HL-60 (cell line): ENCODE results near the gene OFD1.

Source experiments
- DNase-seq, 2 experiments: peaks; one replicate each; pipeline ENCODE4 v3.0.0-alpha.2; 2010 to 2020; ENCODE audit warnings: low read depth in 1 of 2, low spot score in 1 of 2
- H3K27ac ChIP-seq: fragments of 250-450 bp; sonication (Bioruptor Pico); replicated peaks from 2 replicates; pipeline ENCODE4 v1.5.1; 2020; ENCODE audit warnings: mild to moderate bottlenecking, moderate library complexity
- H3K27me3 ChIP-seq: fragments of 250-450 bp; sonication (Bioruptor Pico); 2 replicates; pipeline ENCODE4 v1.5.1; 2021; ENCODE audit warnings: mild to moderate bottlenecking, moderate library complexity; ENCODE audit not compliant: insufficient read depth, poor library complexity, severe bottlenecking
- H3K4me3 ChIP-seq: replicated peaks from 2 replicates; pipeline ENCODE4 v1.5.1; 2011; ENCODE audit warnings: mild to moderate bottlenecking, control low read depth, low read length; ENCODE audit not compliant: insufficient read depth
- GABPA ChIP-seq: IDR thresholded peaks from 2 replicates; pipeline ENCODE4 v1.6.1; 2012; ENCODE audit warnings: low read depth
- POLR2AphosphoS5 ChIP-seq: IDR thresholded peaks from 2 replicates; pipeline ENCODE4 v1.6.1; 2012; ENCODE audit warnings: low read depth
- SPI1 ChIP-seq: IDR thresholded peaks from 2 replicates; pipeline ENCODE4 v1.6.1; 2012; ENCODE audit warnings: low read depth, mild to moderate bottlenecking, borderline replicate concordance
- TF ChIP-seq, protein P1 (sequence below): IDR thresholded peaks from one replicate; pipeline ENCODE4 v1.5.1; 2011; ENCODE audit warnings: low read length, control low read depth, inconsistent platforms; ENCODE audit not compliant: insufficient read depth
- TF ChIP-seq, protein P2 (sequence below): IDR thresholded peaks from 2 replicates; pipeline ENCODE4 v1.6.1; 2012; ENCODE audit warnings: low read depth; ENCODE audit not compliant: insufficient replicate concordance

The OFD1 gene

DNA sequence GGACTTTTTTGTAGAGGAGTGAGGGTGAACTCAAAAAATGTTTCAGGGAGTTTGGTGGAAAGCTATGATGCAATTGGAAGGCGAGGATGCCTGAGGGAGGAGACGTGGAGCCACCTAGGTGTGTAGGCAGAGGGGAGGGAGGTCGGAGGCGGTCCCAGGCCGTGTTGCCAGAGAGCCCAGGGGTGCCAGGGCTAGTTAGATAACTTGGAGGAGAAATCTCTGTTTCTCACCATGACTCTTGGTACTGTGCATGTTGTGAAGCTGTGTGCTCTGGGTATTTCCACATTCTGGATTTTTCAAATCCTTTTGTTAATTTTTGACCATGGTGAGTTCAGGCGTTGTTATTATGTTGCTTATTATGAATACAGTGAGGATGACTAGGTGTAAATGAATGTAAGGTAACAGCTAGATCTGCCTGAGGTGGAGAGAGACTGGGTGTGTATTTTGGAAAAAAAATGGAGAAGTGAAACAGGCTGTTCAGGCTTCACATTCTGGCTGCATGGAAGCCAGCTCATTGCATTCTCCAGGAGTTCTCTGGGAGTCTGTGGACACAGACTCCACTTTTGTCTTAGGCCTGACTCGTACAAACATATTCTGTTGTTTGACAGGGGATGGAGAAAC, 41.1 kb upstream of the OFD1 start:
- TF ChIP-seq, protein P1, sequence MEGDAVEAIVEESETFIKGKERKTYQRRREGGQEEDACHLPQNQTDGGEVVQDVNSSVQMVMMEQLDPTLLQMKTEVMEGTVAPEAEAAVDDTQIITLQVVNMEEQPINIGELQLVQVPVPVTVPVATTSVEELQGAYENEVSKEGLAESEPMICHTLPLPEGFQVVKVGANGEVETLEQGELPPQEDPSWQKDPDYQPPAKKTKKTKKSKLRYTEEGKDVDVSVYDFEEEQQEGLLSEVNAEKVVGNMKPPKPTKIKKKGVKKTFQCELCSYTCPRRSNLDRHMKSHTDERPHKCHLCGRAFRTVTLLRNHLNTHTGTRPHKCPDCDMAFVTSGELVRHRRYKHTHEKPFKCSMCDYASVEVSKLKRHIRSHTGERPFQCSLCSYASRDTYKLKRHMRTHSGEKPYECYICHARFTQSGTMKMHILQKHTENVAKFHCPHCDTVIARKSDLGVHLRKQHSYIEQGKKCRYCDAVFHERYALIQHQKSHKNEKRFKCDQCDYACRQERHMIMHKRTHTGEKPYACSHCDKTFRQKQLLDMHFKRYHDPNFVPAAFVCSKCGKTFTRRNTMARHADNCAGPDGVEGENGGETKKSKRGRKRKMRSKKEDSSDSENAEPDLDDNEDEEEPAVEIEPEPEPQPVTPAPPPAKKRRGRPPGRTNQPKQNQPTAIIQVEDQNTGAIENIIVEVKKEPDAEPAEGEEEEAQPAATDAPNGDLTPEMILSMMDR, result no peak
- TF ChIP-seq SPI1, result no peak; the same call in 1 of the 2 replicates
- no peak for TF ChIP-seq POLR2AphosphoS5
- Histone ChIP-seq H3K27ac (no peak overlapping the region), H3K27me3 (peaks cover 3% of the 10 kb centered on the region), H3K4me3 (no peak overlapping the region)
- DNase-seq, result no peak

GRCh38 chrX:13694359-13694758, 40.2 kb upstream of the OFD1 start:
- TF ChIP-seq SPI1, result no peak
- TF ChIP-seq POLR2AphosphoS5, result no peak
- Histone ChIP-seq H3K27me3 (peaks cover 3% of the 10 kb centered on the region), H3K27ac (no peak overlapping the region), H3K4me3 (no peak overlapping the region)
- no peak for DNase-seq

DNA sequence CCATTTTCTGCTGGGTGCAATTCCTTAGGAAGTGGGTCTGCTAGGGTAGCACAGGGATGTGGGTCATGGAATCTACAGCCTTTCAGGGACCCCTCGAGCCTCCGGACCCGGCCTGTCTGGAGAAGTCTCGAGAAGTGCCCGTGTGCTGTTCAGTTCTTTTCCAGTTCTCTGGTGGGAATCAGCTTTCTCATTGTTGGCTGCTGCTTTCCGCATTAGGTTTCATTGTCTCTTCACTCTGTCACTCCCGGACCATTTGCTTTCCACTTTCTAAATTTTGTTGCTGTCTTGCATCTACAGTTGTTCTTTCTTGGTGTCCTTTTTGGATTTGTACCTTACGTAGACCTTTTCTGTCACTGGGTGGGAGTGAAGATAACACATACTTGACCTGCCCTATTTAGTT, 39.6 kb upstream of the OFD1 start:
- no peak for DNase-seq
- TF ChIP-seq GABPA (no peak), SPI1 (no peak), POLR2AphosphoS5 (no peak)
- TF ChIP-seq, protein P1, result no peak
- TF ChIP-seq, protein P2, sequence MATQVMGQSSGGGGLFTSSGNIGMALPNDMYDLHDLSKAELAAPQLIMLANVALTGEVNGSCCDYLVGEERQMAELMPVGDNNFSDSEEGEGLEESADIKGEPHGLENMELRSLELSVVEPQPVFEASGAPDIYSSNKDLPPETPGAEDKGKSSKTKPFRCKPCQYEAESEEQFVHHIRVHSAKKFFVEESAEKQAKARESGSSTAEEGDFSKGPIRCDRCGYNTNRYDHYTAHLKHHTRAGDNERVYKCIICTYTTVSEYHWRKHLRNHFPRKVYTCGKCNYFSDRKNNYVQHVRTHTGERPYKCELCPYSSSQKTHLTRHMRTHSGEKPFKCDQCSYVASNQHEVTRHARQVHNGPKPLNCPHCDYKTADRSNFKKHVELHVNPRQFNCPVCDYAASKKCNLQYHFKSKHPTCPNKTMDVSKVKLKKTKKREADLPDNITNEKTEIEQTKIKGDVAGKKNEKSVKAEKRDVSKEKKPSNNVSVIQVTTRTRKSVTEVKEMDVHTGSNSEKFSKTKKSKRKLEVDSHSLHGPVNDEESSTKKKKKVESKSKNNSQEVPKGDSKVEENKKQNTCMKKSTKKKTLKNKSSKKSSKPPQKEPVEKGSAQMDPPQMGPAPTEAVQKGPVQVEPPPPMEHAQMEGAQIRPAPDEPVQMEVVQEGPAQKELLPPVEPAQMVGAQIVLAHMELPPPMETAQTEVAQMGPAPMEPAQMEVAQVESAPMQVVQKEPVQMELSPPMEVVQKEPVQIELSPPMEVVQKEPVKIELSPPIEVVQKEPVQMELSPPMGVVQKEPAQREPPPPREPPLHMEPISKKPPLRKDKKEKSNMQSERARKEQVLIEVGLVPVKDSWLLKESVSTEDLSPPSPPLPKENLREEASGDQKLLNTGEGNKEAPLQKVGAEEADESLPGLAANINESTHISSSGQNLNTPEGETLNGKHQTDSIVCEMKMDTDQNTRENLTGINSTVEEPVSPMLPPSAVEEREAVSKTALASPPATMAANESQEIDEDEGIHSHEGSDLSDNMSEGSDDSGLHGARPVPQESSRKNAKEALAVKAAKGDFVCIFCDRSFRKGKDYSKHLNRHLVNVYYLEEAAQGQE, result no peak
- Histone ChIP-seq H3K27me3 (peaks cover 3% of the 10 kb centered on the region), H3K4me3 (no peak overlapping the region), H3K27ac (no peak overlapping the region)

DNA sequence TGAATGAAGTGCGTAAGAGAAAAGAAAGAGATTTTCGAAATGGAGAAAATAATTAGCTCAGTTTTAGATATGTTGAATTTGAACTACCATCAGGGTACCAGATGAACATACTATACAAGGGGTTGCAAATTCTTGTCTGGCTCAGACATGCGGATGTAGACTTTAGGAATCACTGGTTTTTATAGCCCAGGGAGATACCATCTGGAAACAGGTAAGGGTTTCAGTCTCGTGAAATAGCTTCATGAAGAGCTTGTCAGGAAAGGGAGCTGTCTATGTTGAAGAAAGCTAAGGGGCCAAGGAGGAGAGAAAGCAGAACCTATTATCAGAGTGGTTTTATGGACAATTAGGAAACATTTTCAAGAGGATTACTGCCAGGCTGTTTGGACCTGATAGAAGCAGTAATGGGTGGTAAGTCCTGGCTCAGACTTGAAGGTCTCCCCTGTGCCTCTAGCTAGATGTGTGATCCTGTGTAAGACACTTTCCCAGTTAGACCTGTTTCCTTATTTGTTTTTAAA, 38.9 kb upstream of the OFD1 start:
- Histone ChIP-seq H3K27ac (no peak overlapping the region), H3K27me3 (peaks cover under 1% of the 10 kb centered on the region), H3K4me3 (no peak overlapping the region)
- DNase-seq, result peak in 1 of 2 experiments; percentile 24
- TF ChIP-seq, protein P1, result no peak
- TF ChIP-seq, protein P2, result no peak
- TF ChIP-seq GABPA (no peak), SPI1 (no peak), POLR2AphosphoS5 (no peak)
